Activated naive CD8-positive, alpha-beta T cell treated with anti-CD3 and anti-CD28 coated beads for 36 hours (primary cell): ENCODE measurements around the gene MEG3. TPM values are rescaled to one million over a fixed set of nuclear protein-coding genes. Genes with fewer than 3 reads are reported as not detected.

Experiments used
- DNase-seq: peaks from one replicate; pipeline ENCODE4 v3.0.0; 2021
- H3K27ac Mint-ChIP-seq: one replicate; pipeline ENCODE4 v1.8.0; 2022; ENCODE audit warnings: mild to moderate bottlenecking, moderate library complexity, mixed read lengths
- H3K27me3 Mint-ChIP-seq: one replicate; pipeline ENCODE4 v1.8.0; 2022; ENCODE audit warnings: mild to moderate bottlenecking, mixed read lengths
- H3K36me3 Mint-ChIP-seq: one replicate; pipeline ENCODE4 v1.8.0; 2021; ENCODE audit warnings: mild to moderate bottlenecking, mixed read lengths
- H3K4me1 Mint-ChIP-seq: one replicate; pipeline ENCODE4 v1.8.0; 2021; ENCODE audit warnings: mixed read lengths
- H3K4me3 Mint-ChIP-seq: one replicate; pipeline ENCODE4 v1.8.0; 2022; ENCODE audit warnings: mild to moderate bottlenecking, moderate library complexity, mixed read lengths
- H3K9me3 Mint-ChIP-seq: one replicate; pipeline ENCODE4 v1.8.0; 2022; ENCODE audit warnings: mixed read lengths
- total RNA-seq, 2 experiments: library from RNA; stranded (reverse); gene quantifications; one replicate each; pipeline ENCODE4 v1.2.3, GENCODE V29; 2021

MEG3 gene
- total RNA-seq, 2 experiments from 2014 or later, result 0.10 TPM; not detected in 1

GRCh38 chr14:100879782-100880181 lies 53.9 kb downstream of the MEG3 start:
- H3K9me3 Mint-ChIP-seq, result no peaks in the 10 kb centered on the region
- no peaks in the 10 kb centered on the region for H3K4me1 Mint-ChIP-seq
- H3K4me3 Mint-ChIP-seq, result no peak overlapping the region
- peaks cover 10% of the 10 kb centered on the region for H3K27me3 Mint-ChIP-seq
- H3K36me3 Mint-ChIP-seq, result no peaks in the 10 kb centered on the region
- DNase-seq, result no peak
- H3K27ac Mint-ChIP-seq, result no peak overlapping the region

DNA sequence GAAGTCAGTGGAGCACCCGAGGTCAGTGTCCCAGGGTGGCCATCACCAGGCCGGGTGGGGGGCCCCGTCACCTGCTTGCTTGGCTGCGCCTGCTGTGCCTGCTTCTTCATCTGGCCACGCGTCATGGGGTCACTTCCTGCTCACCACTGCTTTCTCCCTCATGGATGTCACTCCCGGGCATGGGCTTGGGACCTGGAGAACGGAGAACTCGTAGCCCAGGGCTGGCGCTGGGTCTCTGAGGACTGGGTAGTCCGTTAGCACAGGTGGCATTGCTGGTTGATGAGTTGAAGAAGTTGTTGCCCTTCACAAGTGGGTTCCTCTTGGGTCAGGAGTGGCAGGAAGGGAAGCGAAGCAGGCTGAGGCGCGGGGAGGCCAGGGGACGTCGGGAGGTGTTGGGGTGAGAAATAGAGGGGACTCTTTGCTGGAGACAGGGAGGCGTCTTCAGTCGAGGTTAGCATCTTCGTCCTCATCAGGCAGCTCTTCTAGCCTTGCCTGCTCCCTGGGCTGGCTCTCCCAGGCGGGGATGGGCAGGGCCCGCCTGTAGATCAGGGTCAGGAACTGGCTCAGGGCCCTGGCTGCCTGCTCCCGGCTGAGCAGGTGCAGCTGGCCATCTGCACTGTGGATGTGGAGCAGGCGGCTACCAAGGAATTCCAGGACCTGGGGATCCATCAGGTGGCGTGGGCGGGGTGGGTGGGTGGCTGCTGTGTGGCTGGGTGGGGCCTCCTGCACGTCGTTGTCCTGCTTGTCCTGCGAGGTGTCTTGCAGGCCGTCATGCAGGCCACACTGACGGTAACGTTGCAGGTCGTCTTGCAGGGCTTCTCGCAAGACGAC lies 54.6 kb downstream of the MEG3 start:
- no peak for DNase-seq
- peaks cover 10% of the 10 kb centered on the region for H3K27me3 Mint-ChIP-seq
- H3K36me3 Mint-ChIP-seq, result no peaks in the 10 kb centered on the region
- H3K4me3 Mint-ChIP-seq, result no peak overlapping the region
- H3K4me1 Mint-ChIP-seq, result no peaks in the 10 kb centered on the region
- no peak overlapping the region for H3K27ac Mint-ChIP-seq
- H3K9me3 Mint-ChIP-seq, result no peaks in the 10 kb centered on the region

GRCh38 chr14:100881211-100882025 lies 55.5 kb downstream of the MEG3 start:
- Mint-ChIP-seq H3K9me3 (no peaks in the 10 kb centered on the region), H3K4me1 (no peaks in the 10 kb centered on the region), H3K4me3 (no peak overlapping the region), H3K27me3 (peaks cover 10% of the 10 kb centered on the region), H3K36me3 (no peaks in the 10 kb centered on the region), H3K27ac (no peak overlapping the region)
- no peak for DNase-seq

GRCh38 chr14:100882026-100882967 lies 56.4 kb downstream of the MEG3 start:
- Mint-ChIP-seq H3K27ac (no peak overlapping the region), H3K27me3 (peaks cover 13% of the 10 kb centered on the region), H3K4me1 (no peaks in the 10 kb centered on the region), H3K9me3 (no peaks in the 10 kb centered on the region), H3K4me3 (no peak overlapping the region), H3K36me3 (no peaks in the 10 kb centered on the region)
- no peak for DNase-seq

- H3K27ac Mint-ChIP-seq, result no peak overlapping the region
These were observed 57.3 kb downstream of the MEG3 start for GRCh38 chr14:100882991-100883788.

DNA sequence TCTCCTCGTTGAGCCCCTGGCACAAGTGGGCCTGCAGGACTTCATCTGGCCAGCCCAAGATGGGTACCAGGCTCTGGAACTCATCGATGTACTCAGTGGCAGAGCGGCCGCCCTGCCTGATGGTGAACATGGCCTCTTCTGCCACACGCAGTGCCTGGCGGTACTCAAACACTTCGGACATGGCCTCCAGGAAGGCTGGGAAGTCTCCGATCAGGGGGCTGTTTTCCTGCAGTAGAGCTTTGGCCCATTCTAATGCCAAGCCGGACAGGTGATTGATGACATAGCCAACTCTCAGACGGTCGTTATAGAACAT lies 57.8 kb downstream of the MEG3 start:
- H3K27me3 Mint-ChIP-seq, result peaks cover 4% of the 10 kb centered on the region
- H3K27ac Mint-ChIP-seq, result no peak overlapping the region
- no peak overlapping the region for H3K4me3 Mint-ChIP-seq
- H3K9me3 Mint-ChIP-seq, result no peaks in the 10 kb centered on the region
- H3K36me3 Mint-ChIP-seq, result no peaks in the 10 kb centered on the region
- DNase-seq, result no peak
- no peaks in the 10 kb centered on the region for H3K4me1 Mint-ChIP-seq

More at GRCh38 chr14:100882991-100883788, 57.3 kb downstream of the MEG3 start:
- Mint-ChIP-seq H3K4me1 (no peaks in the 10 kb centered on the region), H3K27me3 (peaks cover 10% of the 10 kb centered on the region), H3K36me3 (no peaks in the 10 kb centered on the region), H3K4me3 (no peak overlapping the region), H3K9me3 (no peaks in the 10 kb centered on the region)
- no peak for DNase-seq

- Mint-ChIP-seq H3K4me1 (no peaks in the 10 kb centered on the region), H3K27ac (no peak overlapping the region), H3K36me3 (no peaks in the 10 kb centered on the region), H3K27me3 (peaks cover 4% of the 10 kb centered on the region), H3K9me3 (no peaks in the 10 kb centered on the region), H3K4me3 (no peak overlapping the region)
- no peak for DNase-seq
These were observed 58.5 kb downstream of the MEG3 start for GRCh38 chr14:100884456-100884855.

DNA sequence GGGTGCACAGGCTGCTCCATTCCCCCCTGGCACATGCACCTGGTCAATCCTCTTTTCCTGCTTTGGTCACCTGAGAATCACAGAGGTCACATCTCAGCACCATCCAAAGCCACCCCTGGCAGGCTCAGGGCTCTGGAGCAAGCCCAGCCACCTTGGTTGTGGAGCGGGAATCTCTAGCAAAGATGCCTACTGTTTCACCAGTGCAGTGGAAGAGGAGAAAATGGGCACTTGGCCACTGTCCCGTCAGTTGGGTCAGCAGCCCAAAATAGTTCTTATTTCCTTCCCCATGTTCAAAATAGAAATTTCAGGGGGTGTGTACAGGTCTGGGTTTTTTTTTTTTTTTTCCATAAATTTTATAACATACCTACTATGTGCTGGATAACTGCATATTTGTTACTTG lies 59.3 kb downstream of the MEG3 start:
- Mint-ChIP-seq H3K4me1 (no peaks in the 10 kb centered on the region), H3K27ac (no peak overlapping the region), H3K27me3 (peaks cover 4% of the 10 kb centered on the region), H3K9me3 (no peaks in the 10 kb centered on the region), H3K36me3 (no peaks in the 10 kb centered on the region), H3K4me3 (no peak overlapping the region)
- no peak for DNase-seq

DNA sequence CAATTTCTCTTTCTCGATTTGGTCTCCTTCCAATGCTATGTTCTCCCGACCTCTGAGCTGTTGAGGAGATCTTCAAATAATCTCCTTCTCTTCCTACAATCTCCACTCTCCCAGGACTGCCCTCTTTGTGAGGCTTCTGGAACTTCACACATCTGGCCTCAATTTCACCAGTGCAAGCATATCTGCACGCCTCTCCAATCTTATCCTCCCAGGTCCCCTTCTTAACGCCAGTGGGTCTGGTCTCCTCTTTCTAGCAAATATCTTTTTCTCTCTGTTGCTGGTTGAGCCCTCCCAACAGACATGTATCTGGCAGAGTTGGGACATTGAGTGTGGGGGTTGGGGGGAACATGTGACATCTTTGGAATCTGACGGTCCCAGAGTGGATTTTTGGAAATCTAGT lies 59.7 kb downstream of the MEG3 start:
- no peak overlapping the region for H3K27ac Mint-ChIP-seq
- no peaks in the 10 kb centered on the region for H3K4me1 Mint-ChIP-seq
- no peak for DNase-seq
- H3K9me3 Mint-ChIP-seq, result no peaks in the 10 kb centered on the region
- no peak overlapping the region for H3K4me3 Mint-ChIP-seq
- H3K27me3 Mint-ChIP-seq, result peaks cover 4% of the 10 kb centered on the region
- no peaks in the 10 kb centered on the region for H3K36me3 Mint-ChIP-seq

- Mint-ChIP-seq H3K4me3 (no peak overlapping the region), H3K4me1 (no peaks in the 10 kb centered on the region), H3K27me3 (peaks cover 4% of the 10 kb centered on the region), H3K27ac (no peak overlapping the region), H3K36me3 (no peaks in the 10 kb centered on the region), H3K9me3 (no peaks in the 10 kb centered on the region)
- no peak for DNase-seq
These were observed 61.9 kb downstream of the MEG3 start for GRCh38 chr14:100887728-100888335.

- DNase-seq, result no peak
- Mint-ChIP-seq H3K4me3 (no peak overlapping the region), H3K27ac (no peak overlapping the region), H3K36me3 (no peaks in the 10 kb centered on the region), H3K27me3 (peaks cover 4% of the 10 kb centered on the region), H3K9me3 (no peaks in the 10 kb centered on the region), H3K4me1 (no peaks in the 10 kb centered on the region)
These were observed 62.9 kb downstream of the MEG3 start for GRCh38 chr14:100888789-100889315.

DNA sequence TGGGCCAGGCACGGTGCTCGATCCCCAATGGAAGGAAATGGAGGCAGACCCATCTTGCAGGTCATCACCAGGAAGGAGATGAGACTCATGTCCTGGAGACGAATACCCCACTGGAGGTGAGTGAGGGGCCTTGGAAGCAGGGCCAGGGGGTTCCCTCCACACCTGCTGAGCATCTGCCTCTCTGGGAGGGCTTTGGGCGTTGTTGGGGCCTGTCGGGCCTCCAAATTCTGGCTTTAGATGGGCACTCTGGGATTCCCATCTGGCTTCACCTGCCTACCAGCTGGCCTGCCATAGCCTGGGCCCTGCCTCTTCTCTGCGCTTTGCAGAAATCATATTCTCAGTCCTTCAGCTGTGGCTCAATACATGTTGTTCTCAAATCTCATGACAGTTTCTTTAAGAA lies 63.7 kb downstream of the MEG3 start:
- Mint-ChIP-seq H3K4me1 (no peaks in the 10 kb centered on the region), H3K9me3 (no peaks in the 10 kb centered on the region), H3K27me3 (peaks cover 4% of the 10 kb centered on the region), H3K4me3 (no peak overlapping the region), H3K27ac (no peak overlapping the region), H3K36me3 (no peaks in the 10 kb centered on the region)
- DNase-seq, result no peak

DNA sequence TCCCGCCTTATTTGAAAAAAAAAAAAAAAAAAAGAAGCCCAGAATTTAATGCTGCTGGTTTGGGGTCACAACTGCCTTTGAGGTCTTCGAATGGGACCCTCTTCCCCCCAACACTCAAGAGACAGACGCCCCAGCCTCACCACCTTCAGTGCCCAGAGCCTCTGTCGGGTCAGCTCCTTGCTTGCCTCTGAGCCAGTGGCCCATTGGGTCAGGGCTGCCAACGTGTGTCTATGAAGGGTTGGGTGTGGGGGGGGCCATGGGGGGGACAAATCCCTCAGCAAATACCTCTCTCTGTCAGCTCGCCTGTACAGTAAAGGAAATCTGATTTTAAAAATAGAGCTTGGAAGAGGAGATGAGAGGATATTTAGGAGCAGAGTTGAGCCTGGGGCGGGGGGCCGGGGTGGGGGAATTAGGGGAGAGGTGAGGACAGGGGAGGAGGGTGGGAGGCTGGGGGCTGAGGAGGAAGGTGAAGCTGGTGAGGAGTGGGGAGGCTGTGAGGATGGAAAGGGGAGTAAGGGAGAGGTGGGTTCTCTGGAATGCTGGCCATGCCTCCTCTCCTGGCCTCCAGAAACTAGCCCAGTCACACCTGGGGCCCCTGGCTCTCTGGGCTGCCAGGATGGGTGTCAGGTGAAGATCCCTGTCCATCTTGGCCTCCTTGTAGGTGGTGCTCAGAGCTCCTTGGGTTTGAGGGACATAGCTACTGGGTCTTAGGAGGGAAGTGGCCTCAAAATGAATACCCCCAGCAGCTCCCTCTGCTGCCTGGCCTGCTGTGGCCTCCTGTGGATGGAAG lies 64.3 kb downstream of the MEG3 start:
- peaks cover 4% of the 10 kb centered on the region for H3K27me3 Mint-ChIP-seq
- no peak overlapping the region for H3K4me3 Mint-ChIP-seq

More for the DNA sequence above, 64.3 kb downstream of the MEG3 start:
- H3K4me1 Mint-ChIP-seq, result no peaks in the 10 kb centered on the region
- H3K36me3 Mint-ChIP-seq, result no peaks in the 10 kb centered on the region
- H3K27ac Mint-ChIP-seq, result no peak overlapping the region
- DNase-seq, result no peak
- no peaks in the 10 kb centered on the region for H3K9me3 Mint-ChIP-seq
